Stimulated activated CD4-positive, alpha-beta T cell treated with anti-CD3 and anti-CD28 coated beads, TNF-alpha, amount 100 ng/mL, for 4 hours (primary cell): ENCODE data around the gene C5orf46.
"Not testable (repeated sequence)": the region's sequence is repeated elsewhere in the genome, so short reads cannot be mapped to it uniquely, and the experiment has no call there.

ENCODE experiments used
- DNase-seq, 3 experiments: peaks; one replicate each; pipeline ENCODE4 v3.0.0-alpha.2; 2020; ENCODE audit warnings: low read depth in 3 of 3

C5orf46 gene

DNA sequence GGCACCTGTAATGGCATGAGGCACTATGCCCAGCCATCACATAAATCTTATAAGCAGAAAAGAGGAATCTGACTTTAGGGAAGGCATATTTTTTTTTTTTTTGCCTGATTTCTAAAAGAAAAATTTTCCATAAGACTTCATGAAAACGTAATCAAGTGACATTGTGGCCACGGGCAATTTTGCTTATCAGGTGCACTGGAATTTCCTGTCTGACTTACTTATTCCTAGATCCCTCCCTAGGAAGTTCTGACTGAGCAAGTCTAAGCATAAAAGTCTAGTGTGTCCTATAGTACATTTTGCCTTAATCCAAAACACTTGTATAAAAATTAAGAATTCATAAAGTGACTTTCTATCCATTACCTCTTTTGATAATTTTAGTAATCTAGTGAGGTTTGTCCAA lies 12.5 kb downstream of the C5orf46 start:
- no peak for DNase-seq

DNA sequence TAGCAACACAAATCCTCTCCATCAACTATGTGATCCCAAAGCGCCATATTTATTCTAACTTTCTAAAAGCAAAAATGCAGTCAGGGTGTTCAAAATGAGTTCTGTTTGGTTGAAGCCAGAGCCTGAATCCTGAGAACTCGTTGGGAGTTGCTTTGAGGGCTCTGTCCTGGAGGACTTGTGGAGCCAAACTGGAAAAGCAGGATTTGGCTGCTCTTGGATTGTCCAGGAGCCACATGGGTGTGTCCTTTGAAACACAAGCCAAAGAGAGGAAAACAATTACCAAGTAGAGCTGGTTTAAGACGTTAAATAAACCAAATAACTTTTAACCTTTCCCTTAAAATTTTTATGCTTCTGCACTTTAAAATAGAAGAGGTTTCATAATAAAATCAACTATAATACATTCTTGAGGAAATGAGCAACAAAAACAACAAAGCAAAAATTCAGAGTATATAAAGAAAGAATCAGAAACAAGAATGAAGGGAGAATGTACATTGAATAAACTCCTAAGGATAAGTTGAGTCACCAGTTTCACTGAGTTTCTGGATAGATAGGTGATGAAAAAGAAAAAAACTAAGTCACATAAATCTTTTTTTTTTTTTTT lies 13.5 kb downstream of the C5orf46 start:
- no peak for DNase-seq

DNA sequence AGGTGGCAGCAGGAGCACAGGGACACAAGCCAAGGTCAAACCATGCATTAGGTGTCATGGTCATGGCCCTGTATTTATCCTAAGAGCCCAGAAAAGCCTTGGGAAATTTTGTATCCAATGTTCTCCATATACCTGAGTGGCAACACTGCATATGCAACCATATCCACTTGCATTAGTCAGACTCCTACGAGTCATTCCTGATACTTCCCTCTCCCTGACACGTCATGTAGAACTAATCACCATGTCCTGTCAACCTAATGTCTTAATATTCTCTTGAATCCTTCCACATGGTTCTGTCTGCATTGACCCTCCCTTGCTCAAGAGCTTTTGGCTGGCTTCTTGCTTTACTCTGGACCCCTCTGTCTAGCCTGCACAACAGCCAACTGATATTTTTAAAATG lies 18.4 kb downstream of the C5orf46 start:
- DNase-seq = no peak

- no peak for DNase-seq
Measured at GRCh38 chr5:147887026-147887627, 19.2 kb downstream of the C5orf46 start.

GRCh38 chr5:147882586-147883313 lies 23.6 kb downstream of the C5orf46 start:
- no peak for DNase-seq

DNA sequence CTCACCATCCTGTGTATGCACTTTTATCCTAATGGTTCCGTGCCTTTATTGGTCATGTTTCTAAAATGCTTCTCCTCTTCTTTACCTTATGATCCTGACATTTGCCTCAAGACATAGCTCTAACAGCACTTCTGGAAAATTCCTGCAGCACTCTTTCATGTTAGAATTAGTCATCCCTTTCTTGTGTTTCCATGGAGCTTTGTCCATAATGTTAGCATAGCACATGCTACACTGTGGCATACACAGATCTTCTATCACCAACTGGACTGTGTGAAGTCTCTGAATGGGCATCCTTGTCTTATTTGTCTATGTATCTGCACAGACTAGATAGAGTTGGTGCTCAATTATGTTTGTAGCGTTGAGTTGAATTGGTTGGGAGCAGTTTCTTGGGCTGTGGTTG lies 25.9 kb downstream of the C5orf46 start:
- DNase-seq = no peak

DNA sequence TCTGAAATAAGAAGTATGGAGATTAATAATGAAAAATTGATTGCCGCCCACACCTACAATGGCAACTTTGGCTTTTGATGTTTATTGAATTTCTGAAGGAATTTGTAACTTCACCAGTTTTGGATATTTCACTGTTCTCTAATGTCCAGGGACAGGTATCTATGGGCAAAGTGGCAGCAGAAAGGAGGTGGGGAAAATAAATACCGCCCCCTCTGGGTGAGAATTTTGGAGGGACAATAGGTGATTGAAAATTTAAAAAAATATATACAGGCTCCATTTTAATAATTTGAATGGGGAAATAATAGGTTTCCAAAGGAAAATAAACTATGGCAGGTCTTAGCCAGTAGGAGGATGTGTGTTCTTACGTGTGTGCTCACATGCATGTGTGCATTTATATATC lies 26.6 kb downstream of the C5orf46 start:
- no peak for DNase-seq

DNA sequence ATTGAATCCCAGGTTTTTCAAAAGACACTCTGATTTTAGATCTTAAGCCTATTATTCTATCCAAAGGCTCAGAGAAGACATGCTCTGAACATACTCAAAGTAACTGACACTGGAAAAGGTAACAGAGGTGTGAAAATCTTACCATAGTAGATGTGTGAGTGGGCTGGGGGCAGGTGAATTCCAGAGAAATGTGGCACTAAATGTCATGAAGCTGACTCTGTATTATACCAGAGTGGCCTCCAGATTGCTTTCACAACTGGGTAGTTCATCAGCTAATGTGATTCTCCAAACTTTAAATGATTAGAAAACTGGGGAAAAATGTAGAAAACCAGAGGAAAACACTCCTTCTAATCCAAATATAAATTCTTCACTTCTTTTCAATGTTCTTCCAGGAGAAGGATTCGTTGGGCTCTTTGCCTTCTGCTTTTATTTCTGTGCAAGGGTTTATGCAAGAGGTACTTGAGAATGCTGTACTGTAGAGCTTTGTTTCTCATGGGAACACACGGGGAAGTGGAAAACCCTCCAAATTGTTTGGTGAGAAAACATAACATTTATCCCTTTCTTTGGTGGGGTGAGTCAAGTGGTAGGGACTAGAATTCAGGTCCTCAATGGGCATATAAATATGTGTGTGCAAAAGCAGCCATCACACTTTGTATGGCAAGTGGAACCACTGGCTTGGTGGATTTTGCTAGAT lies 28.1 kb downstream of the C5orf46 start, which contains the start of gene SCGB3A2:
TSS of gene SCGB3A2 (plus strand) at position 646 of the 694 bp plus-strand sequence. CDS start 93 bp downstream, outside the sequence.
- DNase-seq = no peak

- DNase-seq = no peak
Measured at GRCh38 chr5:147876626-147877025, 29.7 kb downstream of the C5orf46 start.

DNA sequence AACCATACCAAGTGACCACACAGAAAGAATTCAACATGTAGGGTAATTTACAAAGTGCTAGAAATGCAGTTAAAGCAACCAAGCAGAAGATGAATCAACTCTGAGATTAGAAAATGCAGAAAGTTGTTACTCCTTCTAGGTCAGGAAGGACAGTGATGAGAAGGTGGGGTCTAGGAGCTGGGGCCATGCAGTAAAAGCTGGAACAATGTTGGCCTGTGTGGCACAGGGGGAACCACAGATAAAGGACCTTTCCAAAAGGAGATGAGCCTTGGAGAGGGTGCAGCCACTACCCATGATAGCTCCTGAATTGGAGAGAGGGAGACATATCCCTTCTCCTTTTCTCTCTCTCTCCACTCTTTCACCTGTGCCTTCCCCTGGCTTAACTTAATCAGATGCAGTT lies 30.2 kb downstream of the C5orf46 start:
- DNase-seq = no peak

DNA sequence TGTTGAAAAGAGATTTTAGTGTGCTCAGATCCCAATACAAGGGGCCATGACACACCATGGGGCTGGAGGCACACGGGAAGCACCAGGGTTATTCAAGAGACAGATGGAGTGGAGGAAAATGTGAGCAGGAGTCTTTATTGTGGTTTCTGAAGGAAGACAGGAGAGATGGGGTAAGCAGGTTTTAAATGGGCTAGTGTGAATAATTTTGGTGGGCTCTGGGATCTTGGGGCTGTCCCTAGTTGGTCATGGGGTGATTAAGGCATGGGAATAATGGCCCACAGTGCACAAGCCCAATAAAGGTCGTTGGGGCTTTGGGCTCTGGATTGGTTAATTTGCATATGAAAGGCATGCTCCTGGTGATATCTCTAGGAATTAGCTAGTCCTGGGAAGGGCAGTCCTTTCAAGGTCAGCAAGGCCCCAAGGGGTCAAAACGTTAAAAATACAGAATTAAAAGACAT lies 31.4 kb downstream of the C5orf46 start:
- DNase-seq = no peak

- not testable (repeated sequence) for DNase-seq
Measured at GRCh38 chr5:147874118-147874875, 32.0 kb downstream of the C5orf46 start.

GRCh38 chr5:147872744-147873435 lies 33.4 kb downstream of the C5orf46 start:
- DNase-seq = not testable (repeated sequence)

- not testable (repeated sequence) for DNase-seq
Measured at GRCh38 chr5:147871980-147872549, 34.3 kb downstream of the C5orf46 start.

GRCh38 chr5:147869892-147870291 lies 36.4 kb downstream of the C5orf46 start:
- DNase-seq = not testable (repeated sequence)

- DNase-seq = no peak
Measured at GRCh38 chr5:147869112-147869511, 37.2 kb downstream of the C5orf46 start.

- no peak for DNase-seq
Measured at GRCh38 chr5:147863454-147864158, 42.7 kb downstream of the C5orf46 start.

- DNase-seq = no peak
Measured at GRCh38 chr5:147860641-147861025, 45.7 kb downstream of the C5orf46 start.

GRCh38 chr5:147859962-147860640 lies 46.2 kb downstream of the C5orf46 start:
- DNase-seq = no peak
